Esophagus muscularis mucosa (tissue), 3 donors: Measurements from ENCODE around the gene NCL.

Experiments
- CTCF ChIP-seq, 3 experiments: fragments of 200-600 bp in 2 of 3; fragments of 450-650 bp in 1 of 3; sonication (generic) in 2 of 3; IDR thresholded peaks; one replicate each; pipeline ENCODE4 v1.5.1; 2017 to 2019; ENCODE audit warnings: antibody characterized with exemption in 3 of 3, mild to moderate bottlenecking in 2 of 3, moderate library complexity in 1 of 3
- EP300 ChIP-seq: sonication (generic); formaldehyde crosslinking; IDR thresholded peaks from one replicate; pipeline ENCODE4 v1.6.1; 2017; ENCODE audit warnings: antibody characterized with exemption

GRCh38 chr2:231456295-231457004 lies 7.8 kb downstream of the NCL start:
- TF ChIP-seq CTCF (IDR thresholded peaks at IDR 0.05) (no peak), EP300 (no peak)
